Kidney (tissue), 14 donors: ENCODE results near the gene WDR72. TPM values are rescaled to one million over a fixed set of nuclear protein-coding genes. Genes with fewer than 3 reads are reported as not detected.

Experiments used
- DNase-seq, 5 donors: peaks; one replicate each; pipeline ENCODE4 v3.0.0-alpha.2; 2013 to 2020
- FAIRE-seq: peaks from 2 replicates; lab custom pipeline; 2012; peaks lifted over from hg19 to GRCh38; lab: Jason Lieb, UNC
- H3K27ac ChIP-seq, 2 donors: one replicate each; pipeline ENCODE4 v1.7.0; 2013; ENCODE audit warnings: low read depth in 2 of 2, low read length in 2 of 2, inconsistent platforms in 1 of 2
- H3K27me3 ChIP-seq: one replicate; pipeline ENCODE4 v1.7.1; 2013; ENCODE audit warnings: low read length, inconsistent platforms; ENCODE audit not compliant: control insufficient read depth, insufficient read depth
- H3K36me3 ChIP-seq, 3 donors: one replicate each; pipeline versions ENCODE4 v1.7.0 to v1.7.1; 2013; ENCODE audit warnings: low read length in 3 of 3, control low read depth in 1 of 3, inconsistent platforms in 1 of 3; ENCODE audit not compliant: insufficient read depth in 3 of 3, control insufficient read depth in 2 of 3
- H3K4me1 ChIP-seq, 3 donors: one replicate each; pipeline versions ENCODE4 v1.7.0 to v1.7.1; 2013; ENCODE audit warnings: low read length in 3 of 3, inconsistent platforms in 1 of 3, low read depth in 1 of 3; ENCODE audit not compliant: control insufficient read depth in 2 of 3, insufficient read depth in 2 of 3
- H3K4me3 ChIP-seq, 3 donors: one replicate each; pipeline versions ENCODE4 v1.7.0 to v1.8.1; 2013; ENCODE audit warnings: low read length in 3 of 3, control low read depth in 1 of 3, inconsistent platforms in 1 of 3
- H3K9ac ChIP-seq, 3 donors: one replicate each; pipeline versions ENCODE4 v1.7.0 to v1.7.1; 2013; ENCODE audit warnings: low read length in 3 of 3, control low read depth in 1 of 3, inconsistent platforms in 1 of 3
- H3K9me3 ChIP-seq, 3 donors: one replicate each; pipeline versions ENCODE4 v1.7.0 to v1.7.1; 2013; ENCODE audit warnings: low read length in 3 of 3, control low read depth in 1 of 3, inconsistent platforms in 1 of 3; ENCODE audit not compliant: control insufficient read depth in 2 of 3, insufficient read depth in 1 of 3
- CTCF ChIP-seq: IDR thresholded peaks from 3 replicates; pipeline ENCODE4 v1.5.1; 2012; ENCODE audit warnings: mild to moderate bottlenecking, moderate library complexity, borderline replicate concordance; ENCODE audit not compliant: insufficient read depth; ENCODE audit errors: extremely low read depth
- intact Hi-C: fragments of 100-400 bp; cut with DNase I; formaldehyde crosslinking; loops from one replicate; pipeline ENCODE4 v1.11.1; 2022
- polyA plus RNA-seq: library from polyadenylated mRNA; stranded (reverse); fragments of 350-450 nt; fragmentation: Illumina TruSeq; extraction: RNeasy Lipid Tissue Mini Kit (QIAGEN cat#74804); gene quantifications from one replicate; pipeline ENCODE4 v1.2.3, GENCODE V29; 2014; ENCODE audit warnings: low read depth, low replicate concordance; ENCODE audit not compliant: insufficient read depth
- total RNA-seq: library from RNA; stranded (reverse); fragmentation: NEBNext Ultra II Directional; extraction: Animal tissue kit (Norgen Biotek cat#: 25700); gene quantifications from one replicate; pipeline ENCODE4 v1.2.1, GENCODE V29; 2021
- donor health status: control.
- donor health status: control.
- donor health status: control.
- donor health status: control.
- donor health status: control.
- donor health status: DM: yes; HTN: yes; CAD: no.
- donor health status: Normal renal cell carcinoma (clear cell type).

Gene WDR72
- total and polyA plus RNA-seq, 2 donors from 2014 or later, result 55.7 to 60.0 TPM

DNA sequence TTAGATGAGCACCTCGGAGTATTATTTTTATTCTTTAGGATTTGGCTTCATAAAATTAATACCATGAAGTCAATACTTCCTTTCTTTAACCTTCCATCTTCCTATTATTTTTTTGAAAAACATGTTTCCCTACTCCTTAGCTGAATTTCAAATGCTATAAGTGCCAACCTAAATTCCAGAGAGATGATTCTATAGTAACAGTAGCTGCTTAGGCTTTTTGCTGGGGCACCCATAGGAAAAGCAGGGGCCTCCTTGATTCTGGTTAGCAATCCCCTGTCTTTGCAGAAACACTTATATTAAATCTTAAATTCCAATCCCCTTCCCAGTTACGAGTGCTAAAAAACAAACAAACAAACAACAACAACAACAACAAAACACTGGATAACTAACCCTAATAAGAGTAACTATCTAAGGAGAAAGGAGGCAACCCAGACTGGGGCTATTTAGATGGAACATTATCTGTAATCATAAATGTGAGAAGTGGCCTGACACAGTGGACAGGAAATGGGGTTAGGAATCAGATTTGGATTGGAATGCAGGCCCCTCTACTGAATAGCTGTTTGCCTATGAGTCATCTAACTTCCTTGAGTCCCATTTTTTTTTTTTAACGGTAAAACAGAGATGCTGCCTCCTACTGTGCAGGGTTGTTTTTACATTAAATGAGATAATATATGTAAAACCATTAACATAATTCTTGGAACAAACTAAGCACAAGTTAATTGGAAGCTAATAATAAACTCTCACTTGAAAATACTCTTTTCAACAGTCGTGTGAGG is 148.1 kb downstream of the WDR72 start:
- H3K27ac ChIP-seq, result no peak overlapping the region
- peaks cover 0 to 38% (median 15%) of the 10 kb centered on the region in 3 donors for H3K36me3 ChIP-seq
- no peaks in the 10 kb centered on the region for H3K4me1 ChIP-seq
- TF ChIP-seq CTCF, result no peak
- no peak overlapping the region for H3K4me3 ChIP-seq
- FAIRE-seq, result no peak
- no peaks in the 10 kb centered on the region for H3K9me3 ChIP-seq
- intact Hi-C loops, result no loop called here
- no peaks in the 10 kb centered on the region for H3K27me3 ChIP-seq
- no peak overlapping the region for H3K9ac ChIP-seq
- DNase-seq, result no peak

DNA sequence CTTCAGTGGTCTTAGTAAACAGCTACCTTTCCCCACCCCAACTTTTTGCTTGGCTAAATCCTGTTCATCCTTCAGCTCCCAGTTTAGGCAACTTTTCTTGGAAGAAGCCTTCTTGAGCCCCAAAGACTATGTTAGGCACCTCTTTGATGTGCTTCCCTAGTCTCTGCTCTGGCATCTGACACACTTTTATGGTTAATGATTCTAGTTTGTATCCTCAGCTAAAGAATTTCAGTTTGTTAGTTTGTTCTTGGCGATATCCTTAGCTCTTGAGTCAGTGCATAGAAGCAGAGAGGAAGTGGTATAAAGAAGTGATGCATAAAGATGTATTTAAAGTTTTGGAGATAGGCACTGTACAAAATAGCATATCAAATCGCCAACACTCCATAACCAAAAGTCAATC is 168.4 kb downstream of the WDR72 start:
- intact Hi-C loops, result no loop called here
- Histone ChIP-seq H3K27me3 (no peaks in the 10 kb centered on the region), H3K36me3 (peaks cover 0 to 13% (median 4%) of the 10 kb centered on the region in 3 donors), H3K27ac (no peak overlapping the region), H3K9me3 (no peaks in the 10 kb centered on the region), H3K4me3 (no peak overlapping the region), H3K4me1 (peaks cover 0 to 6% (median 2%) of the 10 kb centered on the region in 3 donors), H3K9ac (no peak overlapping the region)
- no peak for FAIRE-seq
- no peak for DNase-seq
- TF ChIP-seq CTCF, result no peak

- Histone ChIP-seq H3K9ac (no peak overlapping the region), H3K4me1 (peaks cover 0 to 6% (median 2%) of the 10 kb centered on the region in 3 donors), H3K27me3 (no peaks in the 10 kb centered on the region), H3K36me3 (peaks cover 0 to 13% (median 4%) of the 10 kb centered on the region in 3 donors), H3K9me3 (no peaks in the 10 kb centered on the region), H3K4me3 (no peak overlapping the region), H3K27ac (no peak overlapping the region)
- no peak for TF ChIP-seq CTCF
- DNase-seq (no peak), FAIRE-seq (no peak)
- intact Hi-C loops, result no loop called here
These were observed 169.1 kb downstream of the WDR72 start for GRCh38 chr15:53590380-53590779.
